ENCODE results near the gene KLHL42.

DNA sequence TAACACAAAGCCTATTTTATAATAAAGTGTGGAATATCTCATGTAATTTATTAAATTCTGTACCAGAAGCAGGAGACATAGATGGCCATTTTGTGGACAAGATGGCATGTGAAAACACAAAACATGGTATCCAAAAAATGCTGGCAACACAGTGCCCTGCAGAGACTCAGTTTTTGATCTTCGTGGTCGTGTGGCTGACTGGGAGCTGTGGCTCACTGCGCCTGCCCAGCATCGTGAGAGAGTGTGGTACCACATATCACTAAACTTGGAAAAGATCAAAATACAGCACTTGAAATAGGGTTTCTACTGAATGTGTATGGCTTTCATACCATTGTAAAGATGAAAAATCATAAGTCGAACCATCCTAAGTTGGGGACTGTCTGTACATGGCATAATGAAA is 43.0 kb downstream of the KLHL42 start:
- TF ChIP-seq, protein P1, sequence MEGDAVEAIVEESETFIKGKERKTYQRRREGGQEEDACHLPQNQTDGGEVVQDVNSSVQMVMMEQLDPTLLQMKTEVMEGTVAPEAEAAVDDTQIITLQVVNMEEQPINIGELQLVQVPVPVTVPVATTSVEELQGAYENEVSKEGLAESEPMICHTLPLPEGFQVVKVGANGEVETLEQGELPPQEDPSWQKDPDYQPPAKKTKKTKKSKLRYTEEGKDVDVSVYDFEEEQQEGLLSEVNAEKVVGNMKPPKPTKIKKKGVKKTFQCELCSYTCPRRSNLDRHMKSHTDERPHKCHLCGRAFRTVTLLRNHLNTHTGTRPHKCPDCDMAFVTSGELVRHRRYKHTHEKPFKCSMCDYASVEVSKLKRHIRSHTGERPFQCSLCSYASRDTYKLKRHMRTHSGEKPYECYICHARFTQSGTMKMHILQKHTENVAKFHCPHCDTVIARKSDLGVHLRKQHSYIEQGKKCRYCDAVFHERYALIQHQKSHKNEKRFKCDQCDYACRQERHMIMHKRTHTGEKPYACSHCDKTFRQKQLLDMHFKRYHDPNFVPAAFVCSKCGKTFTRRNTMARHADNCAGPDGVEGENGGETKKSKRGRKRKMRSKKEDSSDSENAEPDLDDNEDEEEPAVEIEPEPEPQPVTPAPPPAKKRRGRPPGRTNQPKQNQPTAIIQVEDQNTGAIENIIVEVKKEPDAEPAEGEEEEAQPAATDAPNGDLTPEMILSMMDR (IDR thresholded peaks at IDR 0.05): no peak
- TF ChIP-seq EP300 (IDR thresholded peaks at IDR 0.05) (no peak), POLR2A (IDR thresholded peaks at IDR 0.05) (no peak), POLR2AphosphoS5 (IDR thresholded peaks at IDR 0.05) (no peak)
